Measurements from ENCODE around the gene CCDC86. TPM values are rescaled to one million over a fixed set of nuclear protein-coding genes. Genes with fewer than 3 reads are reported as not detected.

Gene CCDC86
- total and polyA plus RNA-seq, 10 of the 15 experiments (the other 5 are each of a cell fraction or from before 2014, with no cell fraction given): 2.0 to 87.2 (median 38.7) TPM

DNA sequence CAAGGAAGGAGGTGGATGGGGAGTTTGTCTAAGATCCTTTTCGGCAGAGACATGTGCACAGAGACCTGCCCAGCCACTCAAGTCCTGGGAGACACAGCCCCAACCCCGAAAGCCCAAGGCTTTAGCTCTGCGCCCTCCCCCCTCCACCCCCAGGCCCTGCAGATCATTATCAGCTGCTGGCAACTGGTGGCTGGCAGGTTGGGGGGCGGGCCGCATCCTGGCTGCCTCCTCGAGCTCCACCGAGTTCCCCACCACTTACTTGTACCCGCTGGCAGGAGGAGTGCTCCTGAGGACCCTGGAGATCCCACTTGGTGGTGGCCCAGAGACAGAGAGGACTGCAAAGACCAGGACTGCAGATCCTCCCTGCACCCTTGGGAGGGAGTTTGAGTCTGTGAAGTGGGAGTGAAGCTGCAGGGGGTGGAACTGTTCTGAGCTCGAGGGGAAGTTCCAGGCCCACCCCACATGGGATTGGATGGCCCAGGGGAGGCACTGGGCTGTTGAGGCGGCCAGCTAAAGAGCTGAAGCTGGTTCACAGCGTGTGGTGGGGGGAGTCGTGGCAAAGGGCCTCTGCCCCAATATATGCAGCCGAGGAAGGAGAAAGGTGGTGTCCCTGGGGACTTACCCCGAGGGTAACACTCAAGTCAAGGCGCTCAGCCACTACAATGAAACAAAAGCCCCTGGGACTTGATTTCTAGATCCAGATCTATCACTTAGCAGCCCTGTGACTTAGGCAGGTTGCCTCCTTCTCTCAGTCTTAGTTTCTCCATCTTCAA is 19.9 kb upstream of the CCDC86 start:
- no peak overlapping the region for H3K4me3 ChIP-seq
- H3K36me3 ChIP-seq (ENCODE audit: control insufficient read depth in 2 of 2, insufficient read depth in 2 of 2, low read length in 1 of 2): no peaks in the 10 kb centered on the region
- CTCF ChIA-PET: interaction anchor here (0.7 to 3.7 kb wide), 9 partner anchors 10 to 164 kb away, joined by 3 to 41 read pairs (median 9); partner anchors contain the start of gene MS4A10
- FAIRE-seq (no peak), DNase-seq (ENCODE audit: low read depth, low spot score) (peak; percentile 19), ATAC-seq (peak; percentile 84)
- H3K79me2 ChIP-seq (ENCODE audit: control insufficient read depth, insufficient read depth, low read length): no peaks in the 10 kb centered on the region
- H3K9me3 ChIP-seq (replicated peaks; ENCODE audit: control insufficient read depth, insufficient read depth, low read length): peaks cover 2% of the 10 kb centered on the region; the same call in 2 of the 3 replicates
- no TSS peak for BruUV-seq (replicated peaks)
- H4K20me1 ChIP-seq (ENCODE audit: control insufficient read depth, insufficient read depth): no peaks in the 10 kb centered on the region
- in situ Hi-C loops (cut with MboI) (no loop called here), intact Hi-C loops (cut with micrococcal nuclease; ENCODE audit: unreplicated experiment) (loop anchor here (1.0 kb wide), 1 partner anchor 47 kb away; no protein-coding TSS in a partner anchor)
- RAD21 ChIA-PET (ENCODE audit: unreplicated experiment): interaction anchor here (0.8 to 4.0 kb wide), 8 partner anchors 9 to 239 kb away, joined by 3 to 31 read pairs (median 7); no protein-coding TSS in a partner anchor
- POLR2A ChIA-PET: interaction anchor here (0.6 to 2.2 kb wide), 7 partner anchors 40 to 337 kb away, joined by 3 to 8 read pairs (median 4); no protein-coding TSS in a partner anchor
- H2AFZ ChIP-seq (ENCODE audit: control insufficient read depth, low read depth, low read length): no peak overlapping the region
- no peaks in the 10 kb centered on the region for H3K4me1 ChIP-seq (ENCODE audit: control insufficient read depth, insufficient read depth, low read length)
- H3K9ac ChIP-seq (ENCODE audit: control insufficient read depth, insufficient read depth, low read length): no peak overlapping the region
- H3K4me2 ChIP-seq (ENCODE audit: control insufficient read depth, insufficient read depth): no peak overlapping the region; the same call in 1 of the 2 replicates
- WGBS (ENCODE audit: insufficient coverage, insufficient replicate concordance, low lambda C conversion rate, missing lambda C conversion rate): 25% methylated on average over 12 of the region's 15 CpGs
- SMC1A ChIA-PET (ENCODE audit: uncharacterized antibody, unreplicated experiment): interaction anchor here (0.6 to 5.3 kb wide), 15 partner anchors 9 to 448 kb away, joined by 3 to 37 read pairs (median 4); no protein-coding TSS in a partner anchor
- no peak overlapping the region for H3K27ac ChIP-seq (ENCODE audit: control insufficient read depth, insufficient read depth)
- H3K27me3 ChIP-seq (replicated peaks in 1 of 2; ENCODE audit: control insufficient read depth in 2 of 2, insufficient read depth in 2 of 2, low read length in 1 of 2): no peaks in the 10 kb centered on the region; a peak in 1 of 4 replicates
- TF ChIP-seq ASH2L (IDR thresholded peaks at IDR 0.05; ENCODE audit: borderline replicate concordance, low read depth) (no peak), ZBED1 (IDR thresholded peaks at IDR 0.05; ENCODE audit: borderline replicate concordance) (no peak), IRF4 (IDR thresholded peaks at IDR 0.05; ENCODE audit: low read depth, low read length) (no peak), RBBP5 (conservative IDR thresholded peaks at IDR 0.05) (no peak), SMARCA5 (IDR thresholded peaks at IDR 0.05) (no peak), SMC3 (IDR thresholded peaks at IDR 0.05; ENCODE audit: borderline replicate concordance, low read length) (no peak), NFYA (IDR thresholded peaks at IDR 0.05; ENCODE audit: borderline replicate concordance, low read depth, low read length) (no peak), DPF2 (IDR thresholded peaks at IDR 0.05) (peak; percentile 40; the same call in 1 of the 2 replicates), ZSCAN29 (IDR thresholded peaks at IDR 0.05) (no peak), GATAD2B (conservative IDR thresholded peaks at IDR 0.05; ENCODE audit: low read depth) (peak; percentile 74), PML (IDR thresholded peaks at IDR 0.05; ENCODE audit: low read length) (no peak), TARDBP (IDR thresholded peaks at IDR 0.05; ENCODE audit: borderline replicate concordance) (no peak), JUNB (IDR thresholded peaks at IDR 0.05) (no peak), EP300 (IDR thresholded peaks at IDR 0.05; ENCODE audit: borderline replicate concordance in 1 of 2, control insufficient read depth in 1 of 2, low read depth in 2 of 2, low read length in 2 of 2) (0 out of 4 replicates have a peak, but pooled peaks of 1 of the 2 experiments have one; percentile 29)
- TF ChIP-seq, protein P1, sequence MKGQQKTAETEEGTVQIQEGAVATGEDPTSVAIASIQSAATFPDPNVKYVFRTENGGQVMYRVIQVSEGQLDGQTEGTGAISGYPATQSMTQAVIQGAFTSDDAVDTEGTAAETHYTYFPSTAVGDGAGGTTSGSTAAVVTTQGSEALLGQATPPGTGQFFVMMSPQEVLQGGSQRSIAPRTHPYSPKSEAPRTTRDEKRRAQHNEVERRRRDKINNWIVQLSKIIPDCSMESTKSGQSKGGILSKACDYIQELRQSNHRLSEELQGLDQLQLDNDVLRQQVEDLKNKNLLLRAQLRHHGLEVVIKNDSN (IDR thresholded peaks at IDR 0.05; ENCODE audit: borderline replicate concordance, extremely low read length, insufficient read depth, low read depth, low read length): no peak
- TF ChIP-seq, protein P2, sequence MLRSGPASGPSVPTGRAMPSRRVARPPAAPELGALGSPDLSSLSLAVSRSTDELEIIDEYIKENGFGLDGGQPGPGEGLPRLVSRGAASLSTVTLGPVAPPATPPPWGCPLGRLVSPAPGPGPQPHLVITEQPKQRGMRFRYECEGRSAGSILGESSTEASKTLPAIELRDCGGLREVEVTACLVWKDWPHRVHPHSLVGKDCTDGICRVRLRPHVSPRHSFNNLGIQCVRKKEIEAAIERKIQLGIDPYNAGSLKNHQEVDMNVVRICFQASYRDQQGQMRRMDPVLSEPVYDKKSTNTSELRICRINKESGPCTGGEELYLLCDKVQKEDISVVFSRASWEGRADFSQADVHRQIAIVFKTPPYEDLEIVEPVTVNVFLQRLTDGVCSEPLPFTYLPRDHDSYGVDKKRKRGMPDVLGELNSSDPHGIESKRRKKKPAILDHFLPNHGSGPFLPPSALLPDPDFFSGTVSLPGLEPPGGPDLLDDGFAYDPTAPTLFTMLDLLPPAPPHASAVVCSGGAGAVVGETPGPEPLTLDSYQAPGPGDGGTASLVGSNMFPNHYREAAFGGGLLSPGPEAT (IDR thresholded peaks at IDR 0.05; ENCODE audit: low read depth): peak; percentile 65; the same call in 1 of the 2 replicates
- TF ChIP-seq, protein P3, sequence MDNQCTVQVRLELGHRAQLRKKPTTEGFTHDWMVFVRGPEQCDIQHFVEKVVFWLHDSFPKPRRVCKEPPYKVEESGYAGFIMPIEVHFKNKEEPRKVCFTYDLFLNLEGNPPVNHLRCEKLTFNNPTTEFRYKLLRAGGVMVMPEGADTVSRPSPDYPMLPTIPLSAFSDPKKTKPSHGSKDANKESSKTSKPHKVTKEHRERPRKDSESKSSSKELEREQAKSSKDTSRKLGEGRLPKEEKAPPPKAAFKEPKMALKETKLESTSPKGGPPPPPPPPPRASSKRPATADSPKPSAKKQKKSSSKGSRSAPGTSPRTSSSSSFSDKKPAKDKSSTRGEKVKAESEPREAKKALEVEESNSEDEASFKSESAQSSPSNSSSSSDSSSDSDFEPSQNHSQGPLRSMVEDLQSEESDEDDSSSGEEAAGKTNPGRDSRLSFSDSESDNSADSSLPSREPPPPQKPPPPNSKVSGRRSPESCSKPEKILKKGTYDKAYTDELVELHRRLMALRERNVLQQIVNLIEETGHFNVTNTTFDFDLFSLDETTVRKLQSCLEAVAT (IDR thresholded peaks at IDR 0.05): no peak
- TF ChIP-seq, protein P4, sequence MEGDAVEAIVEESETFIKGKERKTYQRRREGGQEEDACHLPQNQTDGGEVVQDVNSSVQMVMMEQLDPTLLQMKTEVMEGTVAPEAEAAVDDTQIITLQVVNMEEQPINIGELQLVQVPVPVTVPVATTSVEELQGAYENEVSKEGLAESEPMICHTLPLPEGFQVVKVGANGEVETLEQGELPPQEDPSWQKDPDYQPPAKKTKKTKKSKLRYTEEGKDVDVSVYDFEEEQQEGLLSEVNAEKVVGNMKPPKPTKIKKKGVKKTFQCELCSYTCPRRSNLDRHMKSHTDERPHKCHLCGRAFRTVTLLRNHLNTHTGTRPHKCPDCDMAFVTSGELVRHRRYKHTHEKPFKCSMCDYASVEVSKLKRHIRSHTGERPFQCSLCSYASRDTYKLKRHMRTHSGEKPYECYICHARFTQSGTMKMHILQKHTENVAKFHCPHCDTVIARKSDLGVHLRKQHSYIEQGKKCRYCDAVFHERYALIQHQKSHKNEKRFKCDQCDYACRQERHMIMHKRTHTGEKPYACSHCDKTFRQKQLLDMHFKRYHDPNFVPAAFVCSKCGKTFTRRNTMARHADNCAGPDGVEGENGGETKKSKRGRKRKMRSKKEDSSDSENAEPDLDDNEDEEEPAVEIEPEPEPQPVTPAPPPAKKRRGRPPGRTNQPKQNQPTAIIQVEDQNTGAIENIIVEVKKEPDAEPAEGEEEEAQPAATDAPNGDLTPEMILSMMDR (IDR thresholded peaks at IDR 0.05 in 2 of 3, conservative IDR thresholded peaks at IDR 0.05 in 1 of 3; ENCODE audit: control insufficient read depth in 2 of 3, extremely low read depth in 1 of 3, insufficient read depth in 1 of 3, low read depth in 3 of 3, low read length in 3 of 3): no peak

All from GM12878 (cell line).